Cardiac fibroblast (primary cell): ENCODE results near the gene CORO2B.

Experiments
- DNase-seq, 2 donors: peaks; one replicate each; pipeline versions ENCODE4 v3.0.0 to v3.0.0-alpha.2; 2010; ENCODE audit warnings: low read depth in 2 of 2
- H3K4me3 ChIP-seq, 2 donors: replicated peaks in 1 of 2; 1 replicate in 1 of 2; 2 replicates in 1 of 2; pipeline ENCODE4 v1.5.1; 2011; ENCODE audit warnings: low read depth in 2 of 2, low read length in 2 of 2, mild to moderate bottlenecking in 2 of 2, moderate library complexity in 1 of 2
- TF ChIP-seq, protein P1 (sequence below): IDR thresholded peaks from one replicate; pipeline ENCODE4 v1.5.1; 2011; ENCODE audit warnings: low read depth, mild to moderate bottlenecking, low read length, inconsistent platforms

CORO2B gene

DNA sequence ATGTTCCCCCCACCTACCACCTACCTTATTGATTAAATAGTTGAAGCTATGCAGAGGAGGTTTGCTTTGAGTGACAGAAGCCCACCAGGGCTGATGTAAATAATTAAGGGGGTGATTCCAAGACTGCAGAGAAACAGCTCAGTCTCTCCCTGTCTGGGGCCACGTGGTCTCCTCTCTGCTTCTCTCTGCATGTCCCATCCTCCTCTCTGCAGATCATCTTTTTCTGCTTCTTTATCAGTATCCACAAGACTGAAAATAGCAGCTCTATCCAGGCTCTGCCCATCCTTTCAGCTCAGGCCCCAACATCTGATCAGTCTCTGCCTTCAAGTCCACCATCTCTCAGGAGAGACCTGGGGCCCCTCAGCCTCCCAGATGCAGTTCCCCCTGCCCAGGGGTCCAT, 131.1 kb downstream of the CORO2B start:
- DNase-seq = no peak
- TF ChIP-seq, protein P1, sequence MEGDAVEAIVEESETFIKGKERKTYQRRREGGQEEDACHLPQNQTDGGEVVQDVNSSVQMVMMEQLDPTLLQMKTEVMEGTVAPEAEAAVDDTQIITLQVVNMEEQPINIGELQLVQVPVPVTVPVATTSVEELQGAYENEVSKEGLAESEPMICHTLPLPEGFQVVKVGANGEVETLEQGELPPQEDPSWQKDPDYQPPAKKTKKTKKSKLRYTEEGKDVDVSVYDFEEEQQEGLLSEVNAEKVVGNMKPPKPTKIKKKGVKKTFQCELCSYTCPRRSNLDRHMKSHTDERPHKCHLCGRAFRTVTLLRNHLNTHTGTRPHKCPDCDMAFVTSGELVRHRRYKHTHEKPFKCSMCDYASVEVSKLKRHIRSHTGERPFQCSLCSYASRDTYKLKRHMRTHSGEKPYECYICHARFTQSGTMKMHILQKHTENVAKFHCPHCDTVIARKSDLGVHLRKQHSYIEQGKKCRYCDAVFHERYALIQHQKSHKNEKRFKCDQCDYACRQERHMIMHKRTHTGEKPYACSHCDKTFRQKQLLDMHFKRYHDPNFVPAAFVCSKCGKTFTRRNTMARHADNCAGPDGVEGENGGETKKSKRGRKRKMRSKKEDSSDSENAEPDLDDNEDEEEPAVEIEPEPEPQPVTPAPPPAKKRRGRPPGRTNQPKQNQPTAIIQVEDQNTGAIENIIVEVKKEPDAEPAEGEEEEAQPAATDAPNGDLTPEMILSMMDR = no peak
- no peak overlapping the region for H3K4me3 ChIP-seq

DNA sequence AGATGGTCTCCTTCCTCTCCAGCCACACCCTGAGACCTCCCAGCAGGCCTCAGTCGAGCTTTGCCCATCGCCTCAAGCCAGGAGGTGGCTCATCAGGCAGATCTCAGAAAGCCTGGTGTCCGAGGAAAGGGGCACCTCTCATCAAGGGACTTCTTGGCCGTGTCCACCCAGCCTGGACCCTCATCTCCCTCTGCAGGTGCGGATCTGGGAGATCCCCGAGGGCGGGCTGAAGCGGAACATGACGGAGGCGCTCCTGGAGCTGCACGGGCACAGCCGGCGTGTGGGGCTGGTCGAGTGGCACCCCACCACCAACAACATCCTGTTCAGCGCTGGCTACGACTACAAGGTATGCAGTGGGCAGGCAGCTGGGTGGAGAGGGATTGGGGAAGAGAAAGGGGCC, 131.7 kb downstream of the CORO2B start:
- DNase-seq = no peak
- TF ChIP-seq, protein P1 = no peak

DNA sequence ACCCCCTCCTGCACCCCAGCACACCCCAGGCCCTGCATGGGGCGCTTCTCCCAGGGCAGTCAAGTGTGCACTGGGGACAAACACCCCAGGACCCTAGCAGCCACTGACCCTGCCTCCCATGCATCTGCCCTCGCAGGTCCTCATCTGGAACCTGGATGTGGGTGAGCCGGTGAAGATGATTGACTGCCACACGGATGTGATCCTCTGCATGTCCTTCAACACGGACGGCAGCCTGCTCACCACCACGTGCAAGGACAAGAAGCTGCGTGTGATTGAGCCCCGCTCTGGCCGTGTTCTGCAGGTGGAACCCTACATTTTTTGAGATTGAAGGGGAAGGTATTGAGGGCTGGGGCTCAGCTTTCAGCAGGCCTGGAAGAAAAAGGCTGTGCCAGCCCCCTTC, 132.6 kb downstream of the CORO2B start:
- H3K4me3 ChIP-seq = no peak overlapping the region
- TF ChIP-seq, protein P1 = no peak
- no peak for DNase-seq

More for the DNA sequence above, 131.7 kb downstream of the CORO2B start:
- no peak overlapping the region for H3K4me3 ChIP-seq

DNA sequence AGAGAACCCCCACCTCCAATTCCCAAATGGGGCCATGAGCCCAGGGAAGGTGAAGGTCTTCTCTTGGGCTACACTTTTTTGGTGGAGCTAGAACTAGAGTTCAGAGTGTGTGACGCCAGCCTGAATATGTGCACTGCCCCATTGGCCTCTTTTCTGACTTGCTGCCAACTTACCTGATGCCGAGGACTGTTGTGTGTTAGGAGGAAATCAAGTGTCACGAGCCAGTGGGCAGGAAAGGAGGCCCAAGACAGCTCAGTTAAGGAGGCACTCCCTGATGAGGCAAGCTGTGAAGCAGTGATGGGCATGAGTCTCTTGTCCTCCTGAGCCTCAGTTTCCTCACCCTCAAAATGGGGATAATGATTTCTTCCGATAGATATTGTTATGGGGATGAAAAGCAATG, 134.1 kb downstream of the CORO2B start:
- no peak overlapping the region for H3K4me3 ChIP-seq
- DNase-seq = no peak
- TF ChIP-seq, protein P1 = no peak

DNA sequence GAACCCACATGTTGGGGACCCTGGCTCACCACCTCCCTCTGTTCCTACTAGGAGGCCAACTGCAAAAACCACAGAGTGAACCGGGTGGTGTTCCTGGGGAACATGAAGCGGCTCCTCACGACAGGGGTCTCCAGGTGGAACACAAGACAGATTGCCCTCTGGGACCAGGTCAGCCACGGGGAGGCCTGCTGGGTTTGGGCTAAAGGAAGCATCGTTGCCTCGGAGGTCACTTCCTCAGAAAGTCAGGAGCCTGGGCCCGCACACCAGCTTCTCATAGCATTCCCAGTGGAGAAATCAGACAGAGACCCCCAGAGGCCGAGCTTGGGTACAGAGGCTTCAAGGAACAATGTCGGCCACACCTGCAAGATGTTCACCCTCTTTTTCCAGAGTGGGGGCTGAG, 135.1 kb downstream of the CORO2B start:
- H3K4me3 ChIP-seq = no peak overlapping the region
- no peak for DNase-seq
- TF ChIP-seq, protein P1 = no peak

DNA sequence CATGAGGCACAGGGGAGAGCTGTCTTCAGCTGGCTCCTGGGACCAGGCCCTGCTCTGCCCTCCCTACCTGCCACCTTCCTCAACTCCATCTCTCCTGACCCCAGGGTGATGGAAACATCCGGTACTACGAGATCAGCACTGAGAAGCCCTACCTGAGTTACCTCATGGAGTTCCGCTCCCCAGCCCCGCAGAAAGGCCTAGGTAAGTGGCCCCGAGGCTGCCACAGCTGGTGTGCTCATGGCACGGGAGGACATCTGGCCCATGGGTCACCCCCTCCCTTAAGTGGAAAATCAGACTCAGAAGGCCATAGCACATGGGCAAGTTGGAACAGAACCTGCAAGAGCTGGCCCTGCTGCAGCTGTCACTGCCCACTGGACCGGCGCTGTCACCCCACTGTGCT, 136.3 kb downstream of the CORO2B start:
- TF ChIP-seq, protein P1 = no peak
- DNase-seq = no peak
- no peak overlapping the region for H3K4me3 ChIP-seq

DNA sequence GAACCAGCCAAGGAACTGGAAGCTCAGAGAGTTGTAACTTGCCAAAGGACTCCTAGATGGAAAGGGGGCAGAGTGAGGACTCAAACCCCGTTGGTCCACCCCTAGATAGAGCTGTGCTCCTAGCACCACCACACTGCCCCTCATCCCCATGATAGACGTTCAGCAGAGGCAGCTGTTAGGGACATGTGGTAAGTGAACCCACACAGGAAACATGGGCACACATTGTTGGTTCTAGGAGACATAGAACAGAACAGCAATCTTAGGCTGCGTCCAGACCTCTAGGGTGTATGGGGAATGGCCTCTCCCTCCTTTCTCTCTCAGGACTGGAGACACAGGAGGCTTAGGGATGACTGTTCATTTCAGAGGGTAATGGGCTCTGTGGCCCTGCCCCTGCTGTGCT, 139.2 kb downstream of the CORO2B start:
- DNase-seq = no peak
- TF ChIP-seq, protein P1 = no peak
- H3K4me3 ChIP-seq = no peak overlapping the region
